ENCODE data around the gene HS1BP3. TPM values are rescaled to one million over a fixed set of nuclear protein-coding genes. Genes with fewer than 3 reads are reported as not detected.

HS1BP3 gene
- polyA plus RNA-seq, 2 of the 4 experiments (the other 2 are of a cell fraction), result 12.4 to 23.5 TPM

DNA sequence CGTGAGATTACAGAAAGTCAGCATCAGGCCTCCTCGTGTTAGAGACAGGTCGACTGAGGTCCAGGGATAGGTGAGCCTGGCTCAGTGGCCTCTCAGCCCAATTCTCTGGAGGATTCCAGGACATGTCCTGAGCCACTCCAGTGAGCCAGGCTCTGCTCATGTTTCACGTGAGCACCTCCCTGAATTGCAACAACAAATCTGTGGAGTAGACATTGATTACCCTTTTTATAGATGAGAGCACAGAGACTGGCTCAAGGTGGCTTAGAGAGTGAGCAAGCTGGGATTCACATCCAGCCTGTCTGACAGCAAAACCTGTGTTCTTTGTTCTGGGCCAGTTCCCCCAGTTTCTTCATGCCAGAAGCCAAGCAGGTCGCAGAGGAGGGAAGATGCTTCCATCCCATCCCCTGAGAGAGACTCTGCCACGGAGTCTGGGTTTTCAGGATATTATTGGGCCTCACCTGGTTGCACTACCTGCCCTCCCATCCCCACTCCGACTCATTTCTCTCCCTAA, 46.4 kb downstream of the HS1BP3 start:
- POLR2A ChIA-PET, result interaction anchor here (6.2 kb wide), 1 partner anchor 157 kb away, joined by 43 read pairs; the partner anchor contains the start of gene RHOB

DNA sequence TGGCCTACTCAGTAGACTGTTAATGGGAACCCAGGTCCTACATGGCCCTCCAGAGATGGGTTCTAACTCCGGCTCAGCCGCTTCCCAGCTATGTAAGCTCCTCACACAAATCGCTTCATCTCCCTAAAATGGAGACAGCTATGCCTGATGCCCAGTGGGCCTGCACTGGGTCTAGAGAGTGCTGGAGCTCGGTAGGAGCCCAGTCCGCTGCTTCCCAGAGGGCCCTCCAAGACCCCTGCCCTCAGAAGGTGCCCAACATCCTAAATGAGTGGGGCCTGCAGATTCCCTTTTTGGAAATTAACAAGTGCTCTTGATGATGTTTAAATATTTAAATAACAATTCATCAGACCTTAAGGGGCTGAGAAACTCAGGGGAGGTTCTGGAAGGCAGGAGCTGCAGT, 47.1 kb downstream of the HS1BP3 start:
- FAIRE-seq, result no peak
- no peak for DNase-seq (ENCODE audit: low read depth in 1 of 2, low spot score in 1 of 2)
- peak in 1 of 2 experiments; percentile 15; a peak in 1 of 6 replicates for ATAC-seq
- H3K4me3 ChIP-seq, result no peak overlapping the region
- peak overlapping the region in 1 of 2 experiments; percentile 33; a peak in 1 of 6 replicates for H3K27ac ChIP-seq
- POLR2A ChIA-PET, result interaction anchor here (0.6 to 6.2 kb wide), 2 partner anchors 154 to 156 kb away, joined by 3 to 43 read pairs; partner anchors contain the start of gene RHOB
- 87% methylated on average over 5 of the region's 5 CpGs for WGBS (ENCODE audit: missing lambda C conversion rate)
- no peak overlapping the region for H3K4me2 ChIP-seq
- CTCF ChIA-PET, result interaction anchor here (0.8 to 12.0 kb wide), 10 partner anchors 12 to 226 kb away, joined by 3 to 112 read pairs (median 4); partner anchors contain the start of gene RHOB
- no peak for TF ChIP-seq NFE2L2 (conservative IDR thresholded peaks at IDR 0.05; ENCODE audit: low read length)
- no peak for TF ChIP-seq BHLHE40 (IDR thresholded peaks at IDR 0.05; ENCODE audit: low read depth, low read length)
- no peak for TF ChIP-seq FOSL2 (IDR thresholded peaks at IDR 0.05)
- no peak for TF ChIP-seq FOSL2 (CRISPR knock-in tag; IDR thresholded peaks at IDR 0.05)
- TF ChIP-seq SREBF2 (IDR thresholded peaks at IDR 0.05), result no peak
- TF ChIP-seq EP300 (IDR thresholded peaks at IDR 0.05), result no peak
- TF ChIP-seq GATA3 (IDR thresholded peaks at IDR 0.05; ENCODE audit: borderline replicate concordance), result no peak
- TF ChIP-seq HOXB5 (CRISPR knock-in tag; IDR thresholded peaks at IDR 0.05), result no peak
- no peak for TF ChIP-seq CBX8 (IDR thresholded peaks at IDR 0.05)
- TF ChIP-seq ESRRA (IDR thresholded peaks at IDR 0.05; ENCODE audit: borderline replicate concordance, low read length), result no peak
- TF ChIP-seq ZNF302 (CRISPR knock-in tag; IDR thresholded peaks at IDR 0.05), result no peak
- TF ChIP-seq, protein P1, sequence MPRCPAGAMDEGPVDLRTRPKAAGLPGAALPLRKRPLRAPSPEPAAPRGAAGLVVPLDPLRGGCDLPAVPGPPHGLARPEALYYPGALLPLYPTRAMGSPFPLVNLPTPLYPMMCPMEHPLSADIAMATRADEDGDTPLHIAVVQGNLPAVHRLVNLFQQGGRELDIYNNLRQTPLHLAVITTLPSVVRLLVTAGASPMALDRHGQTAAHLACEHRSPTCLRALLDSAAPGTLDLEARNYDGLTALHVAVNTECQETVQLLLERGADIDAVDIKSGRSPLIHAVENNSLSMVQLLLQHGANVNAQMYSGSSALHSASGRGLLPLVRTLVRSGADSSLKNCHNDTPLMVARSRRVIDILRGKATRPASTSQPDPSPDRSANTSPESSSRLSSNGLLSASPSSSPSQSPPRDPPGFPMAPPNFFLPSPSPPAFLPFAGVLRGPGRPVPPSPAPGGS (IDR thresholded peaks at IDR 0.05), result no peak
- no peak for TF ChIP-seq FOSB (CRISPR knock-in tag; IDR thresholded peaks at IDR 0.05)
- no peak for TF ChIP-seq CHD4 (IDR thresholded peaks at IDR 0.05; ENCODE audit: borderline replicate concordance)
- TF ChIP-seq, protein P2, sequence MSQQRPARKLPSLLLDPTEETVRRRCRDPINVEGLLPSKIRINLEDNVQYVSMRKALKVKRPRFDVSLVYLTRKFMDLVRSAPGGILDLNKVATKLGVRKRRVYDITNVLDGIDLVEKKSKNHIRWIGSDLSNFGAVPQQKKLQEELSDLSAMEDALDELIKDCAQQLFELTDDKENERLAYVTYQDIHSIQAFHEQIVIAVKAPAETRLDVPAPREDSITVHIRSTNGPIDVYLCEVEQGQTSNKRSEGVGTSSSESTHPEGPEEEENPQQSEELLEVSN (IDR thresholded peaks at IDR 0.05; ENCODE audit: borderline replicate concordance, low read depth), result no peak
- no peak for TF ChIP-seq ZC3H11A (IDR thresholded peaks at IDR 0.05)
- no peak for TF ChIP-seq NPAS2 (CRISPR knock-in tag; IDR thresholded peaks at IDR 0.05; ENCODE audit: borderline replicate concordance)
- H3K4me1 ChIP-seq, result peaks cover 4% of the 10 kb centered on the region; the same call in 1 of the 3 replicates
- peaks cover 4% of the 10 kb centered on the region for H3K9me3 ChIP-seq

More for the DNA sequence above, 46.4 kb downstream of the HS1BP3 start:
- H3K9me3 ChIP-seq, result peaks cover 4% of the 10 kb centered on the region
- no peak overlapping the region for H3K4me3 ChIP-seq
- CTCF ChIA-PET, result interaction anchor here (0.8 to 12.0 kb wide), 10 partner anchors 8 to 158 kb away, joined by 3 to 112 read pairs (median 4); partner anchors contain the start of gene RHOB
- no peak overlapping the region for H3K4me2 ChIP-seq
- ATAC-seq, result peak; percentile 30; a peak in 3 of 6 replicates
- DNase-seq (ENCODE audit: low read depth in 1 of 2, low spot score in 1 of 2), result no peak
- TF ChIP-seq MYC (IDR thresholded peaks at IDR 0.05; ENCODE audit: borderline replicate concordance, low read length), result no peak
- TF ChIP-seq CHD4 (IDR thresholded peaks at IDR 0.05; ENCODE audit: borderline replicate concordance), result no peak
- TF ChIP-seq HEYL (CRISPR knock-in tag; IDR thresholded peaks at IDR 0.05), result no peak
- no peak for TF ChIP-seq CBX8 (IDR thresholded peaks at IDR 0.05)
- TF ChIP-seq, protein P3, sequence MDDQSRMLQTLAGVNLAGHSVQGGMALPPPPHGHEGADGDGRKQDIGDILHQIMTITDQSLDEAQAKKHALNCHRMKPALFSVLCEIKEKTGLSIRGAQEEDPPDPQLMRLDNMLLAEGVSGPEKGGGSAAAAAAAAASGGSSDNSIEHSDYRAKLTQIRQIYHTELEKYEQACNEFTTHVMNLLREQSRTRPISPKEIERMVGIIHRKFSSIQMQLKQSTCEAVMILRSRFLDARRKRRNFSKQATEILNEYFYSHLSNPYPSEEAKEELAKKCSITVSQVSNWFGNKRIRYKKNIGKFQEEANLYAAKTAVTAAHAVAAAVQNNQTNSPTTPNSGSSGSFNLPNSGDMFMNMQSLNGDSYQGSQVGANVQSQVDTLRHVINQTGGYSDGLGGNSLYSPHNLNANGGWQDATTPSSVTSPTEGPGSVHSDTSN (IDR thresholded peaks at IDR 0.05), result no peak
- TF ChIP-seq EHMT2 (IDR thresholded peaks at IDR 0.05; ENCODE audit: low read depth), result no peak
- TF ChIP-seq, protein P4, sequence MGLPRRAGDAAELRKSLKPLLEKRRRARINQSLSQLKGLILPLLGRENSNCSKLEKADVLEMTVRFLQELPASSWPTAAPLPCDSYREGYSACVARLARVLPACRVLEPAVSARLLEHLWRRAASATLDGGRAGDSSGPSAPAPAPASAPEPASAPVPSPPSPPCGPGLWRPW (IDR thresholded peaks at IDR 0.05), result no peak
- TF ChIP-seq FOXS1 (CRISPR knock-in tag; IDR thresholded peaks at IDR 0.05), result no peak
- no peak for TF ChIP-seq RCOR1 (IDR thresholded peaks at IDR 0.05; ENCODE audit: low read depth, low read length)
- no peak for TF ChIP-seq RAD21 (conservative IDR thresholded peaks at IDR 0.05 in 1 of 2, IDR thresholded peaks at IDR 0.05 in 1 of 2)
- no peak for TF ChIP-seq SREBF2 (IDR thresholded peaks at IDR 0.05)
- TF ChIP-seq KDM5A (IDR thresholded peaks at IDR 0.05), result no peak
- TF ChIP-seq JUNB (IDR thresholded peaks at IDR 0.05), result no peak
- TF ChIP-seq GATA3 (IDR thresholded peaks at IDR 0.05; ENCODE audit: borderline replicate concordance), result no peak
- TF ChIP-seq KDM1A (IDR thresholded peaks at IDR 0.05; ENCODE audit: low read depth), result no peak
- no peak for TF ChIP-seq CHD2 (IDR thresholded peaks at IDR 0.05; ENCODE audit: low read length, partially characterized antibody)
- no peak for TF ChIP-seq RNF2 (IDR thresholded peaks at IDR 0.05; ENCODE audit: borderline replicate concordance, low read depth)
- 72% methylated on average over 7 of the region's 7 CpGs for WGBS (ENCODE audit: missing lambda C conversion rate)
- FAIRE-seq, result no peak
- H3K27ac ChIP-seq, result peak overlapping the region in 1 of 2 experiments; percentile 33; a peak in 1 of 6 replicates
- peaks cover 4% of the 10 kb centered on the region; the same call in 1 of the 3 replicates for H3K4me1 ChIP-seq

Measured in A549 (cell line).